ENCODE data around the gene MTMR12.
A peak's percentile ranks its signal among the peaks of the same experiment; 100 is the strongest.
"Not testable (repeated sequence)": the region's sequence is repeated elsewhere in the genome, so short reads cannot be mapped to it uniquely, and the experiment has no call there.

MTMR12 gene

DNA sequence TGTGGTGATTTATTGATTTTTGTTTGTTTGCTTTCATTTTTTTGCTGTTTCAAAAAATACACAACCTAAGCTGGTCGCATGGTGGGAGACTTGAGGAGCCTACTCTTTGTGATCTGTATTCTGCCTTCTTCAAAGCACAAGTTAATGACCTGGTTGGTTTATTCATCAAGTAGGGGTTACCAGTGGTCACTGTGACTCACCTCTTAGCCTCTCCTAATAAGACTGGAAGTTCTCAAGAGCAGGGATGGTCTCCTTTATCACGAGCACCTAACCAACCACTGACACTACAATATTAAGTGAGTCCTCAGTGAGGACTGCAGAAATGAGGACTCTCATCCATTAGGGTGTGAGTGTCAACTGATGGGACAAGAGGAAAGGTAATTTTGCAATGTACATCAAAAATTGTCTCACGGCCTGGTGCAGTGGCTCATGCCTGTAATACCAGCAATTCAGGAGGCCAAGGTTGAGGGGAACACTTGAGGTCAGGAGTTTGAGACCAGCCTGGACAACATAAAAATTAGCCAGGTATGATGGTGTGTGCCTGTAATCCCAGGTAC, 13.6 kb upstream of the MTMR12 start:
- Histone ChIP-seq H3K36me3 (ENCODE audit: control insufficient read depth in 4 of 4, insufficient read depth in 4 of 4, low read length in 3 of 4) (no peaks in the 10 kb centered on the region), H3K27ac (ENCODE audit: insufficient read depth in 1 of 2, low read depth in 1 of 2, low read length in 2 of 2, poor library complexity in 1 of 2, severe bottlenecking in 2 of 2) (no peak overlapping the region), H3K4me3 (ENCODE audit: control insufficient read depth in 1 of 7, extremely low read depth in 1 of 7, insufficient read depth in 4 of 7, low read depth in 2 of 7, low read length in 6 of 7) (no peak overlapping the region), H3K4me1 (ENCODE audit: control extremely low read depth in 1 of 4, control insufficient read depth in 4 of 4, insufficient read depth in 4 of 4, low read length in 3 of 4) (no peaks in the 10 kb centered on the region), H3K27me3 (replicated peaks in 2 of 5; ENCODE audit: control insufficient read depth in 4 of 5, insufficient read depth in 5 of 5, low read length in 4 of 5) (no peaks in the 10 kb centered on the region), H3K9me3 (ENCODE audit: control extremely low read depth in 1 of 5, control insufficient read depth in 4 of 5, insufficient read depth in 2 of 5, low read depth in 1 of 5, low read length in 4 of 5) (peaks cover 0 to 11% (median 7%) of the 10 kb centered on the region in 5 experiments)
- CTCF ChIA-PET = no interaction called here
- WGBS (ENCODE audit: insufficient coverage) = 100% methylated on average over 2 of the region's 3 CpGs
- POLR2A ChIA-PET = no interaction called here
- DNase-seq = no peak

DNA sequence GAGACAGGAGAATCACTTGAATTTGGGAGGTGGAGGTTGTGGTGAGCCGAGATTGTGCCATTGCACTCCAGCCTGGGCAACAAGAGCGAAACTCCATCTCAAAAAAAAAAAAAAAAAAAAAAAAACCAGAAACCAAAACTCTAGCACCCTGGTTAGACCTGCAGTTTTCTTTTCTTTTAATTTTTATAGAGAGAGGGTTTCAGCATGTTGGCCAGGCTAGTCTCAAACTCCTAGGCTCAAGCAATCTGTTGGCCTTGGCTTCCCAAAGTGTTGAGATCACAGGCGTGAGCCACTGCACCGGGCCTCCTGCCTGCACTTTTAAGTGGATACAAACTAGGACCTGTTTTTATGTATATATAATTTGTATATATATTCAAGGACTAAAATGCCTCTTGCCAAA, 12.9 kb upstream of the MTMR12 start:
- Histone ChIP-seq H3K4me3 (ENCODE audit: control insufficient read depth in 1 of 7, extremely low read depth in 1 of 7, insufficient read depth in 4 of 7, low read depth in 2 of 7, low read length in 6 of 7) (no peak overlapping the region), H3K36me3 (ENCODE audit: control insufficient read depth in 4 of 4, insufficient read depth in 4 of 4, low read length in 3 of 4) (no peaks in the 10 kb centered on the region), H3K9me3 (ENCODE audit: control extremely low read depth in 1 of 5, control insufficient read depth in 4 of 5, insufficient read depth in 2 of 5, low read depth in 1 of 5, low read length in 4 of 5) (peaks cover 0 to 15% (median 7%) of the 10 kb centered on the region in 5 experiments), H3K4me1 (ENCODE audit: control extremely low read depth in 1 of 4, control insufficient read depth in 4 of 4, insufficient read depth in 4 of 4, low read length in 3 of 4) (no peaks in the 10 kb centered on the region), H3K27me3 (replicated peaks in 2 of 5; ENCODE audit: control insufficient read depth in 4 of 5, insufficient read depth in 5 of 5, low read length in 4 of 5) (no peaks in the 10 kb centered on the region), H3K27ac (ENCODE audit: insufficient read depth in 1 of 2, low read depth in 1 of 2, low read length in 2 of 2, poor library complexity in 1 of 2, severe bottlenecking in 2 of 2) (no peak overlapping the region)
- CTCF ChIA-PET = interaction anchor here (0.9 to 1.4 kb wide), 2 partner anchors 11 to 93 kb away, joined by 3 to 5 read pairs; no protein-coding TSS in a partner anchor
- POLR2A ChIA-PET = no interaction called here
- DNase-seq = no peak
- no CpG with 5 or more reads among the region's 4 CpGs for WGBS (ENCODE audit: insufficient coverage)

DNA sequence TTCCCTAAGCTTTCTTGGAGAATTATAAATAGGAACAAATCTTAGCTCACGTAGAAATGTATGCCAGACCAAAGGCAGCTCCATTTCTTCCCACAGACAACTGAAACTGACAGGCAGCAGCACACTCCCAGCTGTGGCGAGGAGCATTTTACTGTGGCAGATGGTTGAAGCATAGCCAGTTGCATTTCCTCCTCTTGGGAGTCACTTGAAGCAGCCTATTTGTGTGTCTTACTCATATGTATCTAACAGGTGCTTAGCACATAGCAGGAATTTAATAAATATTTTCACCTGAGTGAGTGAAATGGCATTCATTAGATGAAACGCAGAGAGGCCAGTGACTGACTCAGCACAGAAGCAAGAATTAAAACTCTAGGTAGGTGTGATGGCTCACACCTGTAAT, 12.3 kb upstream of the MTMR12 start:
- POLR2A ChIA-PET = interaction anchor here (0.6 kb wide), 2 partner anchors 11 to 51 kb away, joined by 4 read pairs; no protein-coding TSS in a partner anchor
- Histone ChIP-seq H3K4me3 (ENCODE audit: control insufficient read depth in 1 of 7, extremely low read depth in 1 of 7, insufficient read depth in 4 of 7, low read depth in 2 of 7, low read length in 6 of 7) (no peak overlapping the region), H3K27ac (ENCODE audit: insufficient read depth in 1 of 2, low read depth in 1 of 2, low read length in 2 of 2, poor library complexity in 1 of 2, severe bottlenecking in 2 of 2) (no peak overlapping the region), H3K9me3 (ENCODE audit: control extremely low read depth in 1 of 5, control insufficient read depth in 4 of 5, insufficient read depth in 2 of 5, low read depth in 1 of 5, low read length in 4 of 5) (peaks cover 0 to 15% (median 7%) of the 10 kb centered on the region in 5 experiments), H3K36me3 (ENCODE audit: control insufficient read depth in 4 of 4, insufficient read depth in 4 of 4, low read length in 3 of 4) (no peaks in the 10 kb centered on the region), H3K4me1 (ENCODE audit: control extremely low read depth in 1 of 4, control insufficient read depth in 4 of 4, insufficient read depth in 4 of 4, low read length in 3 of 4) (no peaks in the 10 kb centered on the region), H3K27me3 (replicated peaks in 2 of 5; ENCODE audit: control insufficient read depth in 4 of 5, insufficient read depth in 5 of 5, low read length in 4 of 5) (no peaks in the 10 kb centered on the region)
- CTCF ChIA-PET = interaction anchor here (0.7 to 1.4 kb wide), 3 partner anchors 11 to 93 kb away, joined by 3 to 5 read pairs (median 3); no protein-coding TSS in a partner anchor
- peak in 1 of 3 donors; percentile 24 for DNase-seq
- 80% methylated on average over 2 of the region's 3 CpGs for WGBS (ENCODE audit: insufficient coverage)

DNA sequence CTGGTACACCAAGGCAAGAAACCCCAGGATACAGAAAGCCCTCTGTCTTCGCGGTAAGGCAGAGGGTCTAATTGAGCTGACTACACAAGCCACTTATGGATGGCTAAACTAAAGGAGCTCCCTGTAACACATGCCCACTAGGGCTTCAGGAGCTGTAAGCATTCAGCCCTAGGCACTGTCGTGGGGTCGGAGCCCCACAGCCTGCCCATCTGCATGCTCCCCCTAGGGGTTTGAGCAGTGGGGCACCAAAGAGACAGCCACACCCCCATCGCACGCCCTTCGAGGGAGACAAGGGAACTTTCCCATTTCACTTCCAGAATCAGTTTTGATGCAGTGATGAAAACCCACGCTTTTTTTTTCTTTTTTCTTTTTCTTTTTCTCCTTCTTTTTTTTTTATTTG, 11.0 kb upstream of the MTMR12 start:
- Histone ChIP-seq H3K9me3 (ENCODE audit: control extremely low read depth in 1 of 5, control insufficient read depth in 4 of 5, insufficient read depth in 2 of 5, low read depth in 1 of 5, low read length in 4 of 5) (peaks cover 0 to 15% (median 7%) of the 10 kb centered on the region in 5 experiments), H3K36me3 (ENCODE audit: control insufficient read depth in 4 of 4, insufficient read depth in 4 of 4, low read length in 3 of 4) (no peaks in the 10 kb centered on the region), H3K4me1 (ENCODE audit: control extremely low read depth in 1 of 4, control insufficient read depth in 4 of 4, insufficient read depth in 4 of 4, low read length in 3 of 4) (no peaks in the 10 kb centered on the region), H3K4me3 (ENCODE audit: control insufficient read depth in 1 of 7, extremely low read depth in 1 of 7, insufficient read depth in 4 of 7, low read depth in 2 of 7, low read length in 6 of 7) (no peak overlapping the region), H3K27me3 (replicated peaks in 2 of 5; ENCODE audit: control insufficient read depth in 4 of 5, insufficient read depth in 5 of 5, low read length in 4 of 5) (no peaks in the 10 kb centered on the region), H3K27ac (ENCODE audit: insufficient read depth in 1 of 2, low read depth in 1 of 2, low read length in 2 of 2, poor library complexity in 1 of 2, severe bottlenecking in 2 of 2) (no peak overlapping the region)
- CTCF ChIA-PET = interaction anchor here (0.5 to 0.8 kb wide), 3 partner anchors 25 to 91 kb away, joined by 3 to 4 read pairs (median 3); no protein-coding TSS in a partner anchor
- POLR2A ChIA-PET = no interaction called here
- 97% methylated on average over 8 of the region's 8 CpGs for WGBS (ENCODE audit: insufficient coverage)
- no peak for DNase-seq

DNA sequence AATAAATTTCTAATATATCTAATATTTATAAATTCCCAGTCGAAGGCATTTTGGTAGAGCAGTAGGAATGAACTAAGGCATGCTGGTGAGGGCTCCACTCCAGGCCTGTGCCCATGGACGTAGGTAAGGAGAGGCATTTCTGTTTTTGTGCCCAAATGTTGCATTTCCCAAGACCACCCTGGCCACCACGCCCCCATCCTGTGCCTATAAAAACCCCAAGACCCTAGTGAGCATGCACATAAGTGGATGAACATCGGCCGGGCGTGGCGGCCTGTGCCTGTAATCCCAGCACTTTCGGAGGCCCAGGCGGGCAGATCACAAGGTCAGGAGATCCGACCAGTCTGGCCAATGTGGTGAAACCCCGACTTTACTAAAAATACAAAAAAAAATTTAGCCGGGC, 10.1 kb upstream of the MTMR12 start:
- POLR2A ChIA-PET = no interaction called here
- Histone ChIP-seq H3K27me3 (replicated peaks in 2 of 5; ENCODE audit: control insufficient read depth in 4 of 5, insufficient read depth in 5 of 5, low read length in 4 of 5) (no peaks in the 10 kb centered on the region), H3K4me1 (ENCODE audit: control extremely low read depth in 1 of 4, control insufficient read depth in 4 of 4, insufficient read depth in 4 of 4, low read length in 3 of 4) (no peaks in the 10 kb centered on the region), H3K4me3 (ENCODE audit: control insufficient read depth in 1 of 7, extremely low read depth in 1 of 7, insufficient read depth in 4 of 7, low read depth in 2 of 7, low read length in 6 of 7) (no peak overlapping the region), H3K9me3 (ENCODE audit: control extremely low read depth in 1 of 5, control insufficient read depth in 4 of 5, insufficient read depth in 2 of 5, low read depth in 1 of 5, low read length in 4 of 5) (peaks cover 0 to 15% (median 7%) of the 10 kb centered on the region in 5 experiments), H3K27ac (ENCODE audit: insufficient read depth in 1 of 2, low read depth in 1 of 2, low read length in 2 of 2, poor library complexity in 1 of 2, severe bottlenecking in 2 of 2) (no peak overlapping the region), H3K36me3 (ENCODE audit: control insufficient read depth in 4 of 4, insufficient read depth in 4 of 4, low read length in 3 of 4) (no peaks in the 10 kb centered on the region)
- no peak for DNase-seq
- CTCF ChIA-PET = no interaction called here
- WGBS (ENCODE audit: insufficient coverage) = 100% methylated on average over 11 of the region's 12 CpGs

DNA sequence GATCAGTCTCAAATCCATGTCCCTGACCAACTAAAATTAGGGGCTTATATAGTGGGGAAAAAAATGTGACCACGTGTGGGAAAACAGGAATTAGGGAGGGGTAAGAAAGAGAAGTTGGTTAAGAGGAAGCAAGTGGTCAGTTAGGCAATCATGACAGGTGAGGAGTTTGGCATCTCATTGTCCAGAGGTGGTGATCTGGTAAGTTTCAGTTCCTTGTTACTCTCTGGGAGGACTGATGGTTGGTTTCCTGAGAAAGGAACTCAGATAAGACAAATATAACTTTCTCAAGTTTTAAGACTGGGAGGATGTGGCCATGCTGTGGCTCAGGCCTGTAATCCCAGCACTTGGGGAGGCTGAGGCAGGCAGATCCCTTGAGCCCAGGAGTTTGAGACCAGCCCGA, 9.0 kb upstream of the MTMR12 start:
- H3K36me3 ChIP-seq (ENCODE audit: control insufficient read depth in 4 of 4, insufficient read depth in 4 of 4, low read length in 3 of 4); H3K4me3 ChIP-seq (ENCODE audit: control insufficient read depth in 1 of 7, extremely low read depth in 1 of 7, insufficient read depth in 4 of 7, low read depth in 2 of 7, low read length in 6 of 7); H3K27ac ChIP-seq (ENCODE audit: insufficient read depth in 1 of 2, low read depth in 1 of 2, low read length in 2 of 2, poor library complexity in 1 of 2, severe bottlenecking in 2 of 2); POLR2A ChIA-PET; H3K4me1 ChIP-seq (ENCODE audit: control extremely low read depth in 1 of 4, control insufficient read depth in 4 of 4, insufficient read depth in 4 of 4, low read length in 3 of 4); H3K27me3 ChIP-seq (replicated peaks in 2 of 5; ENCODE audit: control insufficient read depth in 4 of 5, insufficient read depth in 5 of 5, low read length in 4 of 5); DNase-seq: not testable (repeated sequence)
- peaks cover 0 to 15% (median 7%) of the 10 kb centered on the region in 5 experiments for H3K9me3 ChIP-seq (ENCODE audit: control extremely low read depth in 1 of 5, control insufficient read depth in 4 of 5, insufficient read depth in 2 of 5, low read depth in 1 of 5, low read length in 4 of 5)
- CTCF ChIA-PET = interaction anchor here (0.6 kb wide), 1 partner anchor 21 kb away, joined by 3 read pairs; no protein-coding TSS in a partner anchor
- 100% methylated on average over 1 of the region's 2 CpGs for WGBS (ENCODE audit: insufficient coverage)

DNA sequence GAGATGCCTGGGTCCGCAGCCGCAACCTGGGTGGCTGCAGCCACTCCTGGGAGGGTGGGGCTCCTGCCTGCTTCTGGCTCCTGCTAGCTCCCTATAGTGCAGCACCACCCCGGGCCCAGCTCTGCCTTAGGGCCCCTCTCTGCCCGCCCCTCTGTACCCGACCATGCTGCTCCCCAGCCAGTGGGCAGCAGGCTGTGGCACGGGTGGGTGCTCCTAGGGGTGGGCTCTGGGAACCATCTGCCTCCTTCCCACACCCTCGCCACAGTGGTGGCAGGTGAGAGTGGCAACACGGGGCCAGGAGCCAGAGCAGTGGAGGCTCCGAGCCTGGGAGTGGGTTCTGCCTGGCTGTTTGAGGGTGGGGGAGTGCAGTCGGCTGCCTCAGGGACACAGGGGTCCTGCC, 7.8 kb upstream of the MTMR12 start:
- WGBS (ENCODE audit: insufficient coverage) = 94% methylated on average over 6 of the region's 10 CpGs

More for the DNA sequence above, 7.8 kb upstream of the MTMR12 start:
- CTCF ChIA-PET = no interaction called here
- no peaks in the 10 kb centered on the region for H3K36me3 ChIP-seq (ENCODE audit: control insufficient read depth in 4 of 4, insufficient read depth in 4 of 4, low read length in 3 of 4)
- no peak overlapping the region for H3K4me3 ChIP-seq (ENCODE audit: control insufficient read depth in 1 of 7, extremely low read depth in 1 of 7, insufficient read depth in 4 of 7, low read depth in 2 of 7, low read length in 6 of 7)
- no peaks in the 10 kb centered on the region for H3K27me3 ChIP-seq (replicated peaks in 2 of 5; ENCODE audit: control insufficient read depth in 4 of 5, insufficient read depth in 5 of 5, low read length in 4 of 5)
- no peak for DNase-seq
- H3K4me1 ChIP-seq (ENCODE audit: control extremely low read depth in 1 of 4, control insufficient read depth in 4 of 4, insufficient read depth in 4 of 4, low read length in 3 of 4) = no peaks in the 10 kb centered on the region
- no peak overlapping the region for H3K27ac ChIP-seq (ENCODE audit: insufficient read depth in 1 of 2, low read depth in 1 of 2, low read length in 2 of 2, poor library complexity in 1 of 2, severe bottlenecking in 2 of 2)
- H3K9me3 ChIP-seq (ENCODE audit: control extremely low read depth in 1 of 5, control insufficient read depth in 4 of 5, insufficient read depth in 2 of 5, low read depth in 1 of 5, low read length in 4 of 5) = peaks cover 0 to 15% (median 7%) of the 10 kb centered on the region in 5 experiments
- POLR2A ChIA-PET = no interaction called here

Data from common myeloid progenitor, CD34-positive (primary cell).